ENCODE results near the gene GNAZ.

GNAZ gene

DNA sequence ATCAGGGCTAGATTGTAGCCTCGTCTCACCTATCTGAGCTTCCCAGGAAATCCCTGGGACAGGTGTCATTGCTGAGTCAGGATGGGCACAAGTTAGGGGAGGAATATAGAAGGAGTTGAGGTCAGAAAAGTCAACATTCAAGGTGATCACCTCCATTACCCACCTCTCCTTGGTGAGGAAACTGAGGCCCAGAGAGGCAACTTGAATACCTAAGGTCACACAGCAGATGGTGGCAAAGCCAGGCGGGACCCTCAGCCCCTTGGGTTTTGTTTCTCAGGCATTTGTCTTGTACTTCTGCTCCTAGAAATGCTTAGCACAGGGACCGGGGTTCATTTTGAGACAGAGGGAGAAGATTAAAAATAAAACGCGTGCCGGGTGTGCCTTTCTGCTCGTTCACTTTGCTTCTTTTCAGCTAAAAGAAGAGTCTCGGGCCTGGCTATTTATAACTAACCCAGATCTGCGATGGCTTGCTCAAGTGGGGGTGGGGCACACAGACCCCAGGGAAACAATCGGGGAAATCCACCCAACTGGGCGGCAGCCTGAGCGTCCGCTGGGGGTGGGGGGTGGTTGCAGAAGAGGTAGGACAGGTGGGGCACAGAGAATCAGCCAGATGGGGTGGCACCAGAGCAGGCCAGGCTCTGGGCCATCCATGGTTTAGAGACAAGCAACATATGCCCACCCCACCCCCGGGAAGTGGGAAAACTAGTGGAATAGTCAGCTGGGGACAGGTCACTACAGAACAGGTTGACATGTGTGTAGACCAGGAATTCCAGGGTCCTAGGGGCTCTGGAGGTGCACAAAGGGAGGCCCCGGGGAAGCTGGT is 3.9 kb upstream of the GNAZ start:
- Histone ChIP-seq H3K9me3 (no peaks in the 10 kb centered on the region), H3K4me3 (no peak overlapping the region), H3K4me1 (peaks cover 0 to 19% (median 16%) of the 10 kb centered on the region in 4 donors), H3K36me3 (no peaks in the 10 kb centered on the region), H3K27ac (no peak overlapping the region), H3K27me3 (no peaks in the 10 kb centered on the region)
- peak; percentile 15 to 62 for DNase-seq
- intact Hi-C loops (cut with DNase I; ENCODE audit: low total_unique reads): loop anchor here (5.0 kb wide), 1 partner anchor 81 kb away; the partner anchor contains the start of gene RAB36
- TF ChIP-seq, protein P1, sequence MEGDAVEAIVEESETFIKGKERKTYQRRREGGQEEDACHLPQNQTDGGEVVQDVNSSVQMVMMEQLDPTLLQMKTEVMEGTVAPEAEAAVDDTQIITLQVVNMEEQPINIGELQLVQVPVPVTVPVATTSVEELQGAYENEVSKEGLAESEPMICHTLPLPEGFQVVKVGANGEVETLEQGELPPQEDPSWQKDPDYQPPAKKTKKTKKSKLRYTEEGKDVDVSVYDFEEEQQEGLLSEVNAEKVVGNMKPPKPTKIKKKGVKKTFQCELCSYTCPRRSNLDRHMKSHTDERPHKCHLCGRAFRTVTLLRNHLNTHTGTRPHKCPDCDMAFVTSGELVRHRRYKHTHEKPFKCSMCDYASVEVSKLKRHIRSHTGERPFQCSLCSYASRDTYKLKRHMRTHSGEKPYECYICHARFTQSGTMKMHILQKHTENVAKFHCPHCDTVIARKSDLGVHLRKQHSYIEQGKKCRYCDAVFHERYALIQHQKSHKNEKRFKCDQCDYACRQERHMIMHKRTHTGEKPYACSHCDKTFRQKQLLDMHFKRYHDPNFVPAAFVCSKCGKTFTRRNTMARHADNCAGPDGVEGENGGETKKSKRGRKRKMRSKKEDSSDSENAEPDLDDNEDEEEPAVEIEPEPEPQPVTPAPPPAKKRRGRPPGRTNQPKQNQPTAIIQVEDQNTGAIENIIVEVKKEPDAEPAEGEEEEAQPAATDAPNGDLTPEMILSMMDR (IDR thresholded peaks at IDR 0.05): no peak

DNA sequence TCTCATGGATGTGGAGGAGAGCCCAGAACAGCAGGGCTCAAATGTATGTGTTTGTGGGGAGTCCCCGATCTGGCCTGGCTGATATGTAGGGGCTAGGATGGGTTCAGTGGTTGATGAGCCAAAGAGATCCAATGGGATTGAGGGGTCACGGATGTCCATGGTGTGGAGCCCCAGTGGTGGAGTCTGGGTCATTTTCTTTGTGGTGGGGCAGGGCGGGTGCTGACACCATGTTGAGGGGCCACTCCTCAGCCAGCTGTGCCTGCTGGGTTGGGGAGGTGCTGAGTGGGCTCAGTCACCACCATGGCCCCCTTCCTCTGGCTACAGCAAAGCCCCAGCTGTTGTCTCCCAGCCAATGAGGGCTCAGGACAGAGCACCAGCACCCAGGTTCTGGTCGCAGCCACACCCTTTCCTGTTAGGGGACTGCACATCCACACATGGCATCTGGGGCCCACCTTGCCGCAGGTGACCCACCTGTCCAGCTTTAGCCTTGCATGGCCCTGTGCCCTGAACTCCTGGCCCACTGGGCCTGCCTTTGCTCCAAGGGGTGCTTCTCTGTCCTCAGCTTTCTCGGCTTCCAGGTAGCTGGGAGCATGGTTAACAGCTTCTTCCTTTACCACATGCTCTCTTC is 3.2 kb upstream of the GNAZ start:
- intact Hi-C loops (cut with DNase I; ENCODE audit: low total_unique reads): loop anchor here (5.0 kb wide), 1 partner anchor 80 kb away; the partner anchor contains the start of gene RAB36

DNA sequence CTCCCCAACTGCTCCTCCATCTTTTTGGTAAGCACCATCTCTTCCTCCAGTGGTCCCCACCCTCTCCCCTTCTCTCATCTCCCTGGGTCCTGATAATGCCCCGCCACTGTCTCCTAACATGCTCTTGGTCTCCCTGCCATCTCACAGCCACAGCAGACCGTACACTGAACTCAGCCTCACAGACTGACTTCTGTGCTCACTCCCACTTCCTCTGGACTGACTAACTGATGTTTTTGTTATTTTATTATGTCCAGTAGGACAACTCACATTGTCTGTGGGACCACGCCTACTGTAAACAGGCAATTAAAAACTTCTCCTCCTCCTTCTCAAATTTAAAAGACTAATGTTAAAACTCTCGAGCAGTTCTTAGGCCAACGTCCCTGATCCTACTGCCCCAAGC is 2.6 kb upstream of the GNAZ start:
- Histone ChIP-seq H3K4me3 (no peak overlapping the region), H3K27me3 (no peaks in the 10 kb centered on the region), H3K4me1 (peaks cover 0 to 19% (median 17%) of the 10 kb centered on the region in 4 donors), H3K27ac (no peak overlapping the region), H3K36me3 (no peaks in the 10 kb centered on the region), H3K9me3 (no peaks in the 10 kb centered on the region)
- intact Hi-C loops (cut with DNase I; ENCODE audit: low total_unique reads): loop anchor here (5.0 kb wide), 1 partner anchor 80 kb away; the partner anchor contains the start of gene RAB36
- DNase-seq: peak in 1 of 2 donors; percentile 11
- TF ChIP-seq, protein P1 (IDR thresholded peaks at IDR 0.05): no peak

More for the DNA sequence above, 3.2 kb upstream of the GNAZ start:
- no peaks in the 10 kb centered on the region for H3K36me3 ChIP-seq
- H3K9me3 ChIP-seq: no peaks in the 10 kb centered on the region
- no peak overlapping the region for H3K27ac ChIP-seq
- H3K4me3 ChIP-seq: no peak overlapping the region
- TF ChIP-seq, protein P1 (IDR thresholded peaks at IDR 0.05): no peak
- peak; percentile 12 to 49 for DNase-seq
- no peaks in the 10 kb centered on the region for H3K27me3 ChIP-seq
- H3K4me1 ChIP-seq: peaks cover 0 to 19% (median 17%) of the 10 kb centered on the region in 4 donors

DNA sequence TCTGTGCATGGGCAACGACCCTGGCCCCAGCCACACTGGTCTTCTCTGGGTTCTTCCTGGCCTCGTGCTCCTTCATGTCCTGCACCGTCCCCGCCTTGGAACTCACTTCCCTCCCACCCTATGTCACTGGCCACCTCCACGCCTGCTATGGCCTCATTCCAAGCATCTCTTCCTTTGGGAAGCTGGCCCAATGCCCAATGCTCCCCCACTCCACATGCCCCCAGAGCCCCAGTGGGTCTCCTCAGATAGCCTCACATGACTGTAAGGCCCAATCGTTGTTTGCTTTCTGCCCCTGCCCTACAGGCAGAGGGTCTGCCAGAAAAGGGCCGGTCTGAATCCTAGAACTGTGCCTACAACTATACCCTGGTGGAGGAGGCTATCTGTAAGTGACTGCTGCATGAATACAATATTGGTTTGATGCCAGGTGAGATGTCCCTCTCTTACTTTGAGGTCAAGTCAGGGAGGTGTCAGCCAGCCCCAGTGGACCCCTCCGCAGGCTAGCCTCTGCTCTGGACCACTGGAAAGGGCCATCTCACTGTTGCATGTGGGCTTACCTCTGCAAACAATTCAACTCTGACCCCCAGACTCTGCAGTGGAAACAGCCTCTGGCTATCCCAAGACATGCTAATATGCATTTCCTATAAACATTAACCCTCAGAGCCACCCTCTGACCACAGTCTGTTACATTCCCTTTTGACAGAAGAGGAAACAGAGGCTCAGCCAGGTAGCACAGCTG is 2.1 kb upstream of the GNAZ start:
- peak; percentile 17 to 59 for DNase-seq
- Histone ChIP-seq H3K36me3 (no peaks in the 10 kb centered on the region), H3K4me1 (peaks cover 0 to 19% (median 17%) of the 10 kb centered on the region in 4 donors), H3K4me3 (no peak overlapping the region), H3K27ac (no peak overlapping the region), H3K27me3 (no peaks in the 10 kb centered on the region), H3K9me3 (no peaks in the 10 kb centered on the region)
- intact Hi-C loops (cut with DNase I; ENCODE audit: low total_unique reads): loop anchor here (5.0 kb wide), 1 partner anchor 79 kb away; the partner anchor contains the start of gene RAB36
- TF ChIP-seq, protein P1 (IDR thresholded peaks at IDR 0.05): no peak

DNA sequence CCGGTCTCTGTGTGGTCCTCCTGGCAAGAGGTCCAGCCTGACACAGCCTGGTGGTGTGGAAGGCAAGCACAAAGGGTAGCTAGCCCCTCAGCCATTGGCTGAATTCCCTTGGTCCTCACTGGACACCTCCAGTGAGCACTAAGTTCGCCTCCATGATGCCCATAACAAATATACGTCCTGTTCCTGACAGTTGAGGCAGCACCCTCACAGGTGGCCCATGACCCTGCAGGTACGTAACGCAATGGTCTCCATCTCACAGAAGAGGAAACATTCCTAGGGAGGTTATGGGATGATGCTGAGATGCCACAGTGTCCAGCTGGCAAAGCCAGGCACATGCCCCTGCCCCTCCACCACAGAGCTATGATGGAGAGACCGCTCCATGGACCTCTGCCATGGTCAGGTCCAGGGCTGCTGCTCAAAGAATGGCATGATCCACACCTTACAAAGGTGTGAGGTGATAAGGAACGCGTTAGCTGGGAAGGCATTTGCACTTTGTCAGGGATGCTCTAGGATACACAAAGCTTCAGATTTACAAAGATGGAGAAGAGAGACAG is 1.4 kb upstream of the GNAZ start:
- no peaks in the 10 kb centered on the region for H3K27me3 ChIP-seq
- no peaks in the 10 kb centered on the region for H3K36me3 ChIP-seq
- TF ChIP-seq, protein P1 (IDR thresholded peaks at IDR 0.05): no peak
- no peak overlapping the region for H3K4me3 ChIP-seq
- DNase-seq: peak; percentile 7 to 37
- H3K4me1 ChIP-seq: peaks cover 0 to 19% (median 17%) of the 10 kb centered on the region in 4 donors
- intact Hi-C loops (cut with DNase I; ENCODE audit: low total_unique reads): loop anchor here (5.0 kb wide), 1 partner anchor 78 kb away; the partner anchor contains the start of gene RAB36
- H3K9me3 ChIP-seq: no peaks in the 10 kb centered on the region
- H3K27ac ChIP-seq: no peak overlapping the region

Data from tibial artery (tissue), 4 donors.